Choroid plexus epithelial cell (primary cell): Measurements from ENCODE around the gene MAP4.

Experiments
- DNase-seq: peaks from one replicate; pipeline ENCODE4 v3.0.0-alpha.2; 2010; ENCODE audit warnings: low read depth
- H3K4me3 ChIP-seq: 2 replicates; pipeline ENCODE4 v1.5.1; 2011; ENCODE audit warnings: low read depth, mild to moderate bottlenecking, control low read depth, low read length, moderate library complexity
- TF ChIP-seq, protein P1 (sequence below): conservative IDR thresholded peaks from 2 replicates; pipeline ENCODE4 v1.5.1; 2011; ENCODE audit warnings: low read depth, mild to moderate bottlenecking, control low read depth, inconsistent platforms, low read length, moderate library complexity

The MAP4 gene

DNA sequence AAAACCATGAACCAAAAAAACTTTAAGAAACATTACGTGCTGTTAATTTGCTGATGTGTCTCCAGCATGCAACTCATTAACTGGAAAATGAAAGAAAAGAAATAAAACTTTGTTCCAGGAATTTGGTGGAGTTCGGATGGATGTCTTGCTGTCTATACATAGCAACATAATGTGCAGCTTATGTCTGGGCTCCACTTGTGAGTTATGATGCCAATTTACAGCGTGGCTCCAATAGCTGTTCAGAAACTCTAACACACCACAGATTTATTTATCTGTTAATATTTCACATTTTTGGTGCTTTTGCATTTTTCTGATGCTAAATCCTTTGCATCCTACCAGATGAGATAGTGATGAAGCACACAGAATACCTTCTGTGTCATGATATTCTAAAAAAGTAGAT is 45.1 kb downstream of the MAP4 start:
- TF ChIP-seq, protein P1, sequence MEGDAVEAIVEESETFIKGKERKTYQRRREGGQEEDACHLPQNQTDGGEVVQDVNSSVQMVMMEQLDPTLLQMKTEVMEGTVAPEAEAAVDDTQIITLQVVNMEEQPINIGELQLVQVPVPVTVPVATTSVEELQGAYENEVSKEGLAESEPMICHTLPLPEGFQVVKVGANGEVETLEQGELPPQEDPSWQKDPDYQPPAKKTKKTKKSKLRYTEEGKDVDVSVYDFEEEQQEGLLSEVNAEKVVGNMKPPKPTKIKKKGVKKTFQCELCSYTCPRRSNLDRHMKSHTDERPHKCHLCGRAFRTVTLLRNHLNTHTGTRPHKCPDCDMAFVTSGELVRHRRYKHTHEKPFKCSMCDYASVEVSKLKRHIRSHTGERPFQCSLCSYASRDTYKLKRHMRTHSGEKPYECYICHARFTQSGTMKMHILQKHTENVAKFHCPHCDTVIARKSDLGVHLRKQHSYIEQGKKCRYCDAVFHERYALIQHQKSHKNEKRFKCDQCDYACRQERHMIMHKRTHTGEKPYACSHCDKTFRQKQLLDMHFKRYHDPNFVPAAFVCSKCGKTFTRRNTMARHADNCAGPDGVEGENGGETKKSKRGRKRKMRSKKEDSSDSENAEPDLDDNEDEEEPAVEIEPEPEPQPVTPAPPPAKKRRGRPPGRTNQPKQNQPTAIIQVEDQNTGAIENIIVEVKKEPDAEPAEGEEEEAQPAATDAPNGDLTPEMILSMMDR, result no peak
- H3K4me3 ChIP-seq, result no peak overlapping the region
- no peak for DNase-seq

DNA sequence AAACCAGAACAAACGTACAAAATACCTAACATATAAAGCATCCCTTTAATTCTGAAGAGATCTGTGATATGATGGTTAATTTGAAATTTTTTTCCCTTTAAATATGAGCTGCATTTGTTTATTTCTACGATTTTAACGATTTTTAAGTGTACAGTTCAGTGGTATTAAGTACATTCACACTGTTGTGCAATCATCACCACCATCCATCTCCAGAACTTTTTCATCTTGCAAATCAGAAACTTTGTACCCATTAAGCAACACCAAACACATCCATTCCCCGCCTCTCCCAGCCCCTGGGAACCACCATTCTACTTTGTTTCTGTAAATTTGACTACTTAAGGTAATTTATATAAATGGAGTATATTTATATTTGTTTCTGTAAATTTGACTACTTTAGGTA is 51.5 kb downstream of the MAP4 start:
- TF ChIP-seq, protein P1, result no peak
- no peak overlapping the region for H3K4me3 ChIP-seq
- DNase-seq, result no peak

DNA sequence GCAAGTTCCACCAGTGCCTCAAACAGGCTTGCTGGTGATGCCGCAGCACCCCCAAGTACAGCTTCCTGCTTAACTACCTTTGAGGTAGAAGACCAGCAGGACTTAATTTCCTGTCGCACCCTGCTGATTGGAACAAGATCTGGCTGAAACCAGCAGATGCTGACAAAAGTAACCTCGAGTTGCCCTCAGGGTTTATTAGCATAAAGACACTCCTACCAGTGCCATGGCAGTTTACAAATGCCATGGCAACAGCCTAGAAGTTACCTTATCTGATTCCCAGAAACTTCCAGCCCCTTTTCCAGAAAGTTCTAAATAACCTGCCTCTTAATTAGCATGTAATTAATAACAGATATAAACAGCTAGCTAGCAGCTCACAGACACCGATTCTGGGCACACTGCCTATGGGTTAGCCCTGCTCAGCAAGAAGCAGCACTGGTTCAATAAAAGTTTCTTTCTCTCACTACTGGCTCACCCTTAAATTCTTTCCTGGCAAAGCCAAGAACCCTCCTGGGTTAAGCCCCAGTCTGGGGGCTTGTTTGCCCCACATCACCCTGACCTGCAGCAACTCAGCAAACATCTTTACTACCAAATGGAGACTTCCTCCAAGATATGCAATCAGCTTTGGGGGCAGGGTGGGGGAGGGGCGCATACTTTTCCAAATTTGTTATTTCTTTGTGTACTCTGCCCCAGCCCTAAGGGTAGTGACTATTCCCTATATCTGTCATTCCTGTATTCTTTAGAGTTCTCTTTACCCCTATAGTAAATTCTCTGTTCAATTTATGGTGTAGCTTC is 54.2 kb downstream of the MAP4 start:
- H3K4me3 ChIP-seq, result no peak overlapping the region
- TF ChIP-seq, protein P1, result no peak
- DNase-seq, result peak; percentile 59

DNA sequence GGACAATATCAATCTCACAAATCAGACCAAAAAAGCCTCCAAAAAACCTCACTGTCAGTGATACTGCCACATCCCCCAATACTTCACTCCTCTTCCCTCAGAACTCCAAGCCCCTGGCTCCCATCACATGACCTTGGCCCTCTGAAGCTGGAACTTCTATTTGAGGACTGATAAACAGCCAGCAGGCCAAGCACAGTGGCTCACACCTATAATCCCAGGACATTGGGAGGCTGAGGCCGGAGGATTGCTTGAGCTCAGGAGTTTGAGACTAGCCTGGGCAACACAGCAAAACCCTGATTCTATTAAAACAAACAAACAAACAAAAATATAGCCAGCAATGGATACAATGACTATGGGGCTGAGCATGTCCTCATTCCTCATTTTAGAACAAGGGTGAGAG is 55.2 kb downstream of the MAP4 start:
- TF ChIP-seq, protein P1, result no peak
- DNase-seq, result no peak
- no peak overlapping the region for H3K4me3 ChIP-seq

DNA sequence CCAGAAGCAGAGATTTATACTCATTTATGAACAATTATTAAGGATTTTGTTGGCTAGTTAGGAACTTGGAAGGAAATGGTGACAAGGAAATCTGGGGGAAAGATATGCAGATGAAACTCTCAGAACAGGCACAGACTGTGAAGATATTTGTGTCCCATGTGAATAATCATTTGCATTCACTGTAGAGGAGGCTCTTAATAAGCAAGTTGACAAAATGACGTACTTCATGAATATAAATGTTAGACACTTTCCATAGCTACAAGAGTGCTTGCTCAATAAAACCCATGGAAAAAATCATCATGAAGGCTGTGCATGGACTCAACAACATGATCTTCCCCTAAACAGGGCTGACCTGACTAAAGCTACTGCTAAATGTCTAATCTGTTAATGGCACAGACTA is 59.7 kb downstream of the MAP4 start:
- DNase-seq, result no peak
- TF ChIP-seq, protein P1, result no peak
- H3K4me3 ChIP-seq, result no peak overlapping the region

DNA sequence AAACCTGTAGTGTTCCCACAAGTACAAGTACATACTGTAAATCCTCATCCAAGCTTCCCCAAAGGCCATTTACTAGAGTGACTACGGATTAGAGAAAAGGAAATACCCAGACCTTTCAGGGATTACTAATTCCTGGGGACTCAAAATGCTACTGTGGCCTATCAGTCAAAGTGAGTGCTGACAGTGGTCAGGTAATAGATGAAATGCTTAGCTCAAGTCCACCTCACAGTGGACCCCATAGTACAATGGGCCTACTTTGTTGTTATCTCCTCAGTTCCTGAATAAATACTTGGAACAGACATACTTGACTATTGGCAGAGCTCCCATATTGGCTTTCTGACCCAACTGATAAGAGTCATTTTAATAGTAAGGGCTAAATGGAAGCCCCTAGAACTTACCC is 61.6 kb downstream of the MAP4 start:
- TF ChIP-seq, protein P1, result no peak
- no peak overlapping the region for H3K4me3 ChIP-seq
- DNase-seq, result no peak

DNA sequence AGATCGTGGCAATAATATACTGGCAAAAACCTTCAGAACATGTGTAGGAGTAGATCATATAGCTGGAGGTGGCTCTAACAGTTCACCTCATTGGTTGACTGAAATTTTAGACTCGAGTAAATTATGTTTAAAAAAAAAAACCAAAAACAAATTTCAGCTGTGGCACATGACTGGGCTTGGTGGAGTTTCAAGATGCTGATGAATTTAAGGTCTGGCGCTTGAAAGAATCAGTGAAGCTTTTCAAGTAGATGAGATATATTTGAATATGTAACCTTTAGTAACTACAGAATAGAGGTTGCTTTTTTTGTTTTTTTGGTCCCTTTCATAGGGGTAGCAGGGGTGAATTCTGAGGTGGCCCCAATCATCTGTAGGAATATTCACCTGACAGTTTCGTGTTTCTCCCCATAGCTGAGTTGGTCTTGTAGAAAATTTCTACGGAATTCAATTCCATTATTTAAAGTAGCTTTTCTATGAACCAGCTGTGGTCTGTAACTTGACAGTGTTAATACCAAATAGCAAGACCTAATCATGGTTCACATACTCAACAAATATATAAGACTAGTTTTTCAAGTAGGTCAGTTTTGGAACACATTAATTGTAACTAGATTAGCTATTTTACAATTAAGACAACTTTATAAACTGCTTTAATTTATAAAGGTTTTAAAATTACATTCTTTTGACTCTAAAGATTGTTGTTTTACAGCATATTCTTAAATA is 65.6 kb downstream of the MAP4 start:
- DNase-seq, result no peak
- H3K4me3 ChIP-seq, result no peak overlapping the region
- TF ChIP-seq, protein P1, result no peak
